NCI-H2171 treated with DMSO at 0.1 percent for 48 hours (cell line): ENCODE data around the gene IGSF21.
A peak's percentile ranks its signal among the peaks of the same experiment; 100 is the strongest.

Experiments
- DNase-seq: peaks from one replicate; lab custom pipeline; 2025; lab: John Stamatoyannopoulos, UW

The IGSF21 gene

GRCh38 chr1:18107369-18108298 is at the start of gene IGSF21:
Gene IGSF21, plus strand, starts transcription at chr1:18107798. Its CDS starts 331 bp downstream, at chr1:18108129.
- peak; percentile 83 for DNase-seq

DNA sequence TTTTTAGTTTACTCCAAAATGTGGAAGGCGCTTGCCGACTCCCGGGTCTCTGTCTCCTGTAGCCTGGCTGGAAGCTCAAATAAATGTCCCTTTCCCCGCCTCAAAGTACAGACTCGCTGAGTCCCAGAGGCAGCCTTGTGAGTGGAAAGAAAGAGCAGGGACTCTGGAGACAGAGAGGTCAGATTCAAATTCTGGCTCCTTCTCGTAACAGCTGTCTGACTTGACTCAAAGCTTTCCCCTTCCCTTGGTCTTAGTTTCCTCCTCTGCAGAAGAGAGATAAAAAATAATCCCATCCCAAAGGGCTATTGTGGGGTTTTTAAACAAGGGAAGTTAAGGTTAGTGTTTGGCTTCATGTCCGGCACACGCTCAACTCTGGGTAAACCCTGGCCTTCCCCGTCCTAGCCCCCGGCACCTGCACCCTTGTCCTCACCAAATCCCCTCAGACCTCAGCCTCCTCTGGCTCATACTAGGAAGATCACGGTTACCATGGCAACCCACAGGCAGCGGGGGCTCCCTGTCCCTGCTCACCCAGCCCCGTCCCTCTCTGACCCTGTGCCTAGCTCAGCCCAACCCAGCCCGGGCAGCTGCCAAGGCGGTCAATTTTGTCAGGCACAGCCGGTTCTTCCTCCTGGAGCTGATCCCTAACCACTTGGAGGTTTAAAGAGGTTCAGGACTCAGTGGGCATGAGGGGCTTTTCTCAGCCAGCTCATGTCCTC is 49.2 kb upstream of the IGSF21 start:
- no peak for DNase-seq

DNA sequence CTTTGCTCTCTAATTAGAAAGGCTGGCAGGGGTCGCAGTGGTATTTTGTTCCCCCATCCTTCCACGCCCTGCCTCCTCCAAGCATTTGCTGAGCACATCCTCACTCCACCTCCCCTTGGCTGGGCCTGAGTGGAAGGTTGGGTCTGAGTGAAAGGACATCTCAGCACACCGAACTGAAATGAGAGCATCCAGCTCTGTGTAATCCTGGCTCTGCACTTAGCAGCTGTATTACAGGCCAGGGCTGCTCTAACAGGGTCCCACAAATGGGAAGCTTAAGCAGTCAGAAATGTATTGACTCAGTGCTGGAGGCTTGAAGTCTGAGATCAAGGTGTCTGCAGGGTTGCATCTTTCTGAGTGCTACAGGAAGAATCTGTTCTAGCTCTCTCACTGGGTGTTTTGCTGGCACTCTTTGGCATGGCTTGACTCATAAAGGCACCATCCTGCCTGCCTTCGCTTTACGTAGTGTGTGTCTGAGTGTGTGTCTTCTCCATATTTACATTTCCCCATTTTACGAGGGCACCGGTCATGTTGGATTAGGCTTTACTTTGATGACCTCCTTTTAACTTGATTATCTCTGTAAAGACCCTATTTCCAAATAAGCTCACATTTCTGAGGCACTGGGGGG is 48.5 kb upstream of the IGSF21 start:
- DNase-seq, result no peak

DNA sequence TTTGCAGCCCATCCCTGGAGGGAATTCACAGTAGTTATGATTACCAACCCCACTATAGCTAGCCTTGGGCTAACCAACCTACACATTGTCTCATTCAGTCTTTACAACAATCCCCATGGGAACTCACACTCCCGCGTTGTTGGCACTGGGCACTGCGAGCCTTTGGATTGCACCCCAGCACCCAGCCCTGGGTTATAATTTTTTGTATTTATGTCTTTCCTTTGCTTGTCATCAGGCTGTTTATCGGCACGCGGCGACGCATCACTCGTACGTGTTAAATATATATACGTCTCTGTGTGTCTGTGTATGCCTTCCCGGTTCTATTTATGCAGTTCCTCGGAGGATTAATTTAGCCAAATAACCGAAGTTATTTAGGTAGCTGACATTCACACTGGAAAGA is 47.2 kb upstream of the IGSF21 start:
- no peak for DNase-seq

- no peak for DNase-seq
Measured at GRCh38 chr1:18062185-18062584, 45.4 kb upstream of the IGSF21 start.

GRCh38 chr1:18064534-18064933 is 43.1 kb upstream of the IGSF21 start:
- no peak for DNase-seq

DNA sequence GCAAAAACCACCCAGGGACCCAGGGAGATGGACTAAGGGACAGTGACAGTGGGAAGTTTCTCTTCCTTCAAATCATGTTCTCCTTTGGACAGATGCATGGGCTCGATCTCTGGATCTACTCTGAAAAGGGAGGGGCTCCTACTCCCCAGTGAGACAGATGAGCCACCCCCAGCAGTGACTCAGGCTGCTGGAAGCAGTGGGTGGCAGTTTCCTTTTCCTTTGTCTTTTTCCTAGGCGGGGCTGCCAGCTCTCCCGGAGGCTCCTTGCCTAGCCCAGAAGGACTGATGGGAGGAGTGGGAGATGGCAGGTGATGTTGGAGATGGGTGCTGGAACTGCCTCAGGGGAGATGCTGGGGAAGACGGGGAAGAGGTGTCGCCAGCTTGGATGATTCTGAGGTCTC is 41.0 kb upstream of the IGSF21 start:
- no peak for DNase-seq

- DNase-seq, result no peak
Measured at GRCh38 chr1:18069903-18070302, 37.7 kb upstream of the IGSF21 start.

- DNase-seq, result peak; percentile 9
Measured at GRCh38 chr1:18072066-18072465, 35.5 kb upstream of the IGSF21 start.

GRCh38 chr1:18073066-18073642 is 34.4 kb upstream of the IGSF21 start:
- DNase-seq, result no peak

DNA sequence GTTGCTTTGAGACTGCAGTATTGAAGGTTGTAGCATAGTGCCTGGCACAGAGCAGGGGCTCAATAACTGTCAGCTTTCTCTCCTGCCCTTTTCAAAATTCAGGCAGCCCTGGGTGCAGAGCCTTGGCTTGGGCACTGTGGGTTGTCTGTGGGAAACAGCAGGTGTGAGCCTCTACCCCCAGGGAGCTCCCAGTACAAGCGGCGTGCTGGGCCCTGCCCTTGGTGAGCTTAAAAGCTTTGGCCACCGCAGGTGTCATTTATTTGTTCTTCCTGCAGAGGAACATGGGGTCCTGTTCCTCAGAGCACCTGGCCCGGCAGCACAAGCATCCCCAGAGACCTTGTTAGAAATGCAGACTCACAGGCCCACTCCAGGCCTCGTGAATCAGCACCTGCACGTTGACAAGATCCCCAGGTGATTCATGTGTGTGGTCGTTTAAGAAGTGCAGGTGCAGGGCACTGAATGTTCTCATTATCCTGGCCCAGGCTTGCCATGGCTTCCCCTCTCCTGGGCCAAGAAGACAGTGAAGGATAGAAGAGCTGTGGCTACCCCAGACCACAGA is 29.9 kb upstream of the IGSF21 start:
- peak; percentile 83 for DNase-seq

DNA sequence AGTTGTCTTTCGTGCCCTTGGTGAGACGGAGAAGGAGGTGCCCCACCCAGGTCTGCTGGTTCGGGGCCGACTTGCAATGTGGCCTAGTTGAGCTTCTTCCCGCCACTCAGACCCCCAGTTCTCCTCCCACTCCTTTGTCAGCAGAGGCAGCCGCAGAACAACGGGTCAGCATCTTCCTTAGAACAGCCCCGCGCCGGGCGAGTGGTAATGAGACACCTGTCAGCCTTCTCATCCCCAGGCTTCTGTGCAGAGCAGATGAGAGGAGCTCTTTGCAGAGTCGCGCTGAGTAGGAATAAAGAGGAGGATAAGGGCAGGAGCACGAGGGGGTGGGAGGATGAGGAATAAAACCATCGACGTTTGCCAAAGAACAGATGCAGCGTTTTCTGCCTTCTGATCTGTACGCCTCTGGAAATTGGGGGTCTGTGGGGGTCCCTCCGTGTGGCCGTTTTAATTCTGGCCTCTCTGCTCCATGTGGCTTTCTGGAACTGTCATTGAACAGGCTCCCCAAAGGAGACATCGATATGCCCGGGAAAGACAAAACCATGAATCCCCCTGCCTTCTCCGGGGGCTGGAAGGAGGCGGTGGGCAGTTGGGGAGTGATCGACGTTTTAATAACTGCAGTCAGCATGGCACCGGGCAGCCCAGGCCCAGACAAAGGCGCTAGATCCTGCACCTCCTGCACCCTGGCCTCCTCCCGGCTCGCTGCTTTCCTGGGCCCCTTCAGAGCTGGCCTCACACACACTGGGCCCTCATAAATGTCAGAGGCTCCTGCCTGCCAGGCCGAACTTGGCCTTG is 27.5 kb upstream of the IGSF21 start:
- peak; percentile 16 for DNase-seq

DNA sequence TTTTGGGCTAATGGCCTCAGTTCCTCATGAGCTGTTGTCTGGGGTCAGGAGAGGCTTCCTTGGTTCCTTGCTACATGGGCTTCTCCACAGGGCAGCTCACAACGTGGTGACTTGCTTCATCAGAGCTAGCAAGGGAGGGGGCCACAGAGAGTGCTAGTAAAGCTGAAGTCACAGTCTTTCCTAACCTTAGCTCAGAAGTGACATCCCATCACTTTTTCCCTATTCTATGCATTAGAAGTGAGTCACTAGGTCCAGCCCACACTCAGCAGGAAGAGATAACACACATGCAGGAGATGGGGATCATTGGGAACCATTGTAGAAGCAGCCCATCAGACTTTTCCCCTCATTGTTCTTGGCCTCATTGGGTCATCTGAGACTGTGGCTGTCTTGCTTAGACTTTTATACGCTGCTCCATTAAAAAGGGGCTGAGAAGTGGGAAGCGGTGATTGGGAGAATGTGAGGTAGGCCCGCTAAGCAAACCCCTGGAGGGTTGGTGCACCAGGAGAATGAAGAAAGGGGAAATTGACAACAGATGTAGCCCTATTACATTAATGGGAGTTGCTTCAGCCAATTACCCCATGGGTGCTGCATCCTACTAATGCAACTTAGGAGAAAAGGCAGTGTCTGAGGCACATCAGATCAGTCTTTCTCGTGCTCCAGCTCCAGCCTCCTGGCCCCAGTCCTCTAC is 22.1 kb upstream of the IGSF21 start:
- peak; percentile 9 for DNase-seq

GRCh38 chr1:18088077-18088594 is 19.5 kb upstream of the IGSF21 start:
- DNase-seq, result no peak

GRCh38 chr1:18089488-18089887 is 18.1 kb upstream of the IGSF21 start:
- DNase-seq, result no peak

GRCh38 chr1:18090636-18091035 is 17.0 kb upstream of the IGSF21 start:
- DNase-seq, result peak; percentile 28

DNA sequence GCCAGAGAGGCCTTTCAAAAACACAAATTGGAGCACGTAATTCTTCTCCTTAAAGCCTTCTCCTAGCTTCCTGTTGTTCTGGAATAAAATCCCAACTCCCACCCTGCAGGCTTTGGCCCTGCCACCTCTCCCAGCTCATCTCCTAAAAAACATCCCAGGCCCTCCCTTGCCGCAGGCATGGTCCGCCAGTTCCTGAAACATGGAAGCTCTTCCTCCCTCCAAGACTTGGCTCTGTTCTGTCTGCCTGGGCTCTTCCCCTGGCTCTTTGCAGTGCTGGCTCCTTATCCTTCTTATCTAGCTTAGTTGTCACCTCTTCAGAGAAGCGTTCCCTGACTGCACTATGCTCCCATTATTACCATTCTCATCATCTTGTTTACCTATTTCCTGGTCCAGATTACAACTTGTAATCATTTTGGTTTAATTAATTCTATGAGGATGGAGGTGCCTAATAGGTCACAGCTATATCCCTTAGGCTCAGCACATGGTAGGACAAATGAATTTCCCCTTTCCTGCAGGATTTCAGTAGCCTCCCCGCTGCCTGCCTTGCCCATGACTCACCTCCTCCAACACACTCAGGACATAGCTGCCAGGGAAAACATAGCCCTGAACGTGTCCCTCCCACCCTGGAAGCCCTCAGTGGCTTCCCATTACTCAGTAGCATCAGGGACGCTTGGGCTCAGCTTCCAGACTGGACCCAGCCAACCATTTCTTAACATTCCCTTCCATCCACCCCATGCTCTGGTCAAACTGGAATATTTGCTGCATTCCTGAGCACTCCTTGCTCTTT is 15.7 kb upstream of the IGSF21 start:
- no peak for DNase-seq

GRCh38 chr1:18093193-18093592 is 14.4 kb upstream of the IGSF21 start:
- no peak for DNase-seq

DNA sequence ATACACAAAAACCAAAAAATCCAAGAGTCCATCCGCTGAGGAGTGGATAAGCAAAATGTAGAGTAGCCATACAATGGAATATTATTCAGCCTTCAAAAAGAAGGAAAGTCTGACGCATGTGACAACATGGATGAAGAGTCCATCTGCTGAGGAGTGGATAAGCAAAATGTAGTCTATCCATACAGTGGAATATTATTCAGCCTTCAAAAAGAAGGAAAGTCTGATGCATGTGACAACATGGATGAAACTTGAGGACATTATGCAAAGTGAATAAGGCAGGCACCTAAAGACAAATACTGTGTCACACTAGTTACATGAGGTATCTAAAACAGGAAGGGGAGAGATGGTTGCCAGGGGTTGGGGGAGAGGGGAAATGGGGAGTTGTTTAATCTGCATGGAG is 14.0 kb upstream of the IGSF21 start:
- DNase-seq, result no peak

GRCh38 chr1:18094096-18094495 is 13.5 kb upstream of the IGSF21 start:
- DNase-seq, result no peak
